Activated CD4-positive, alpha-beta memory T cell treated with anti-CD3 and anti-CD28 coated beads, Interleukin-2, amount 10 ng/mL, durations not matched to agents 7 days and 5 days (primary cell): ENCODE data around the gene PNMA6E. TPM values are rescaled to one million over a fixed set of nuclear protein-coding genes. Genes with fewer than 3 reads are reported as not detected.
"Not testable (repeated sequence)": the region's sequence is repeated elsewhere in the genome, so short reads cannot be mapped to it uniquely, and the experiment has no call there.

Experiments used
- CTCF ChIA-PET: fragments of 350-600 bp; sonication (Branson Sonifier 250); formaldehyde crosslinking; loops from one replicate; lab custom pipeline; 2021; ENCODE audit warnings: antibody characterized with exemption, inconsistent platforms; lab: Charles Lee
- POLR2A ChIA-PET: fragments of 350-600 bp; sonication (Branson Sonifier 250); formaldehyde crosslinking; loops from one replicate; lab custom pipeline; 2021; ENCODE audit warnings: antibody characterized with exemption; lab: Charles Lee
- DNase-seq: peaks from one replicate; pipeline ENCODE4 v3.0.0-alpha.2; 2020
- H3K27ac Mint-ChIP-seq: one replicate; pipeline ENCODE4 v1.8.0; 2021; ENCODE audit warnings: mild to moderate bottlenecking, mixed read lengths
- H3K27me3 Mint-ChIP-seq: one replicate; pipeline ENCODE4 v1.8.0; 2021; ENCODE audit warnings: mixed read lengths
- H3K36me3 Mint-ChIP-seq: one replicate; pipeline ENCODE4 v1.8.0; 2021; ENCODE audit warnings: low read depth, mixed read lengths
- H3K4me1 Mint-ChIP-seq: one replicate; pipeline ENCODE4 v1.8.0; 2021; ENCODE audit warnings: mixed read lengths
- H3K4me3 Mint-ChIP-seq: one replicate; pipeline ENCODE4 v1.8.0; 2021; ENCODE audit warnings: mild to moderate bottlenecking, mixed read lengths
- H3K9me3 Mint-ChIP-seq: one replicate; pipeline ENCODE4 v1.8.0; 2021; ENCODE audit warnings: mixed read lengths
- total RNA-seq, 2 experiments: library from RNA; stranded (reverse); gene quantifications; one replicate each; pipeline ENCODE4 v1.2.3, GENCODE V29; 2021

PNMA6E gene
- total RNA-seq, 2 experiments from 2014 or later, result not detected

DNA sequence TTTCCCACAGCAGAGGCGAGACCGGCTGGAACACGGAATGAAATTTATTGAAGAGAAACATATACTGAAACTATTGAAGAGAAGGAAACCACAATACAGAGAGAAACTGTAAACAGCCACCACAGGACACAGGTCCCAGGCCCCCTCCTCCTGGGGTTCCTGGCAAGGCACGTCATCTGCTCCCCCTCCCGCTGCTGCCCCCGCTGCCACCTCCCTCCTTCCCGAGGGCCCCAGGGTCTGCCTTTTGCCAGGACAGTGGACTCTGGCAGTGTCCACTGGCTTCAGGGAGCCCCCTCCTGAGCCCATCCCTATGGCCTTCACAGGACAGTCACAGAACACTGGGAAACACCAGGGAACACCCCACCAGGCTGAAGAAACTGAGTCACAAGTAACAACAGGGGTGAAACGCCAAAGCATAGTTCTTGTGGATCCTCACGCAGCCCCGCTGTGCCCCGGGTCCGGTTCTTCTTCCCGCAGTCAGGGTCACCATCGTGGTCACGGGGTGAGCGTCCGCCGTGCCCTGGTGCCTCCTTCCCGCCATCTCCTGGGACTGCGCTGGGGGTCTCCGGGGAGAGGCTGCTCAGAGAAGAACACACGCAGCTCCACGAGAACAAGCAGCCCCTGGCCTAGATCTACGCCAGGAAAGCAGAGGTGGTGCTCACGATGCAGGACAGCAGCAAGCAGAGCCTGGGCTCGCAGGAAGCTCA, 5.4 kb downstream of the PNMA6E start:
- Mint-ChIP-seq H3K27ac (no peak overlapping the region), H3K27me3 (peaks cover 1% of the 10 kb centered on the region), H3K36me3 (no peaks in the 10 kb centered on the region), H3K9me3 (no peaks in the 10 kb centered on the region), H3K4me1 (peaks cover 23% of the 10 kb centered on the region), H3K4me3 (no peak overlapping the region)
- CTCF ChIA-PET, result no interaction called here
- POLR2A ChIA-PET, result no interaction called here
- no peak for DNase-seq

DNA sequence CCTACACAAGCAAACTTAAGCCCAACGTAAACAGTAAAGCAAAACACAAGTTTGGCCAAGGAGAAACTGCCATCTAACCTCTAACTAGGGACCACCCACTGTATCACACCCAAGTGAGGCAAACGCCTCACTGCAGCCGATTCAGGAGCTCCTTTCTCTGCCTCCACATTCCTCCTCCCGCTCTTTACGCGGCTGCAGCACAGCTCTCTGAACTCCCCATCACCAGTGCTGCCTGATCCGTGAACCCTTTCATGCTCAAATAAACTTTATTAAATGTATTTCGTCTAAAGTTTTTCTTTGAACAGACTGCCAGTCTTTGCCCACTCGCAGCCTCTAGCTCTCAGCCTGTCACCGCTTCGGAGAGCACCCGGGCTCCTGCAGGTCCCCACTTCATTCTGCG, 6.5 kb downstream of the PNMA6E start:
- POLR2A ChIA-PET, result no interaction called here

DNA sequence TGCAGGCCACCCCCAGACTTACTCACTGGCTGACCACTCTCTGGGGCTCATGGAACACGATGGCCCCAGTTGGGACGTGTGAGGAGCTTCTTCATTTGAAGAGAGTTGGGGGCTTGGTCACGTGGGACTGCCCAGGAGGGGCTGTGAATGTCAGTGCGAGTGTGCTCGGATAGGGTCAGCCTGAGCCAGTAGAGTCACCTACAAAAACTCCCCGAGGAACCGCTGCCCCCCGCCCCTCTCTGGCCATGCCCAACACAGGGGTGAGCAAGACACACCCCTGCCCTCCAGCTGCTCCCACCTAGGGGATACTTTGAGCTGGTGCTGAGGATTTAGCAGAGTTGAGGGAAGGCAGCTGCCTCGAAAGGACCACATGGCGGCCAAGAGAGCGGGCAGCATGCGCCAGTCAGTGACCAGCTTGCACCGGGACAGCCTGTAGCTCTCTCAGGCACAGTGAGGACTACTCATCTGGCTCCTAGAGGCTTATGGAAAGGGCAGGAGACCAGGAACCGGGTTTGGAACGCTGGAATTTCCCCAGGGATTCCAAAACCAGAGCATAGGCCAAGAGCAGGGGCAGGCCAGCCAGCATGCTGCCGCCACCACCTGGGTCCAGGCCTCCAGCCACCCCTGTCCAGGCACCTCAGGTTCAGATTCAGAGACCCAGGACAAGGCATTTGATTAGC, 8.4 kb downstream of the PNMA6E start:
- Mint-ChIP-seq H3K27me3 (no peaks in the 10 kb centered on the region), H3K36me3 (no peaks in the 10 kb centered on the region), H3K9me3 (no peaks in the 10 kb centered on the region), H3K27ac (no peak overlapping the region), H3K4me1 (peaks cover 18% of the 10 kb centered on the region), H3K4me3 (no peak overlapping the region)
- no peak for DNase-seq
- CTCF ChIA-PET, result no interaction called here
- POLR2A ChIA-PET, result no interaction called here

More for the DNA sequence above, 6.5 kb downstream of the PNMA6E start:
- no peak for DNase-seq
- no peaks in the 10 kb centered on the region for H3K9me3 Mint-ChIP-seq
- CTCF ChIA-PET, result no interaction called here
- H3K27me3 Mint-ChIP-seq, result peaks cover 1% of the 10 kb centered on the region
- peaks cover 20% of the 10 kb centered on the region for H3K4me1 Mint-ChIP-seq
- no peak overlapping the region for H3K27ac Mint-ChIP-seq
- no peaks in the 10 kb centered on the region for H3K36me3 Mint-ChIP-seq
- H3K4me3 Mint-ChIP-seq, result no peak overlapping the region

DNA sequence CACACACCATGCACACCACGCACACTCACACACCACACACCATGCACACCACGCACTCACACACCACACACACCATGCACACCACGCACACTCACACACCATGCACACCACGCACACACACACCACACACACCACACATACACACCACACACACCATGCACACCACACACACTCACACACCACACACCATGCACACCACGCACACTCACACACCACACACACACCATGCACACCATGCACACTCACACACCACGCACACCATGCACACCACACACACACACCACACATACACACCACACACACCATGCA, 11.7 kb downstream of the PNMA6E start:
- H3K4me3 Mint-ChIP-seq, H3K27me3 Mint-ChIP-seq, POLR2A ChIA-PET, H3K27ac Mint-ChIP-seq, DNase-seq, H3K4me1 Mint-ChIP-seq, CTCF ChIA-PET, H3K9me3 Mint-ChIP-seq, H3K36me3 Mint-ChIP-seq: not testable (repeated sequence)

DNA sequence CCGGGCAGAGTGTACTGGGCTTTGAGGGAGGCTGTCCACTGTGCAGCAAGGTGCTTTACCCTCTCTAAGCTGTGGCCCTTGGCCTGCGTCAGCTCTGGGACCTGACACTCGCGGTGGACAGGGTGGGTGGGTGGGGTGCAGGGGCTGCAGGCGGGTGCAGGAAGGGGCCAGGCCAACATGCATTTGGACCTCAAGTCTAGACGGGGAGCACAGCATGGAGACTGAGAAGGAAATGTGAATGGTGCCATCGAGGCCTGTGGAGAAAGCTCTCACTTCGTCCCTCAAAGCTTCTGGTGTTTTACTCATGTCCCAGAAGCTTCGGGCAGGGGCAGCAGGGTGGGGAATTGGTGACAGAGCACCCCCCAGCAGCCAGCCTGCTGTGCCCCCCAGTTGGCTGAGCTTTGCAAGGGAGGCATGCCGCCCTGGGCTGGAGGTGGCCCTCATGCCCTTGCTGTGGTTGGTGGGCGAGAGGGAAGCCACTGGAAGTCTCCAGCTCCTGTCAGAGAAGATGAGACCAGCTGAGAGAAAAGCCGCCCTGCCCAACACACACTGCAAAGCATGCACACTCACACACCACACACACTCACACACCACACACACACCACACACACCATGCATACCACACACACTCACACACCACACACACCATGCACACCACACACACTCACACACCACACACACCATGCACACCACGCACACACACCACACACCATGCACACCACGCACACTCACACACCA, 12.3 kb downstream of the PNMA6E start:
- no peak overlapping the region for H3K4me3 Mint-ChIP-seq

DNA sequence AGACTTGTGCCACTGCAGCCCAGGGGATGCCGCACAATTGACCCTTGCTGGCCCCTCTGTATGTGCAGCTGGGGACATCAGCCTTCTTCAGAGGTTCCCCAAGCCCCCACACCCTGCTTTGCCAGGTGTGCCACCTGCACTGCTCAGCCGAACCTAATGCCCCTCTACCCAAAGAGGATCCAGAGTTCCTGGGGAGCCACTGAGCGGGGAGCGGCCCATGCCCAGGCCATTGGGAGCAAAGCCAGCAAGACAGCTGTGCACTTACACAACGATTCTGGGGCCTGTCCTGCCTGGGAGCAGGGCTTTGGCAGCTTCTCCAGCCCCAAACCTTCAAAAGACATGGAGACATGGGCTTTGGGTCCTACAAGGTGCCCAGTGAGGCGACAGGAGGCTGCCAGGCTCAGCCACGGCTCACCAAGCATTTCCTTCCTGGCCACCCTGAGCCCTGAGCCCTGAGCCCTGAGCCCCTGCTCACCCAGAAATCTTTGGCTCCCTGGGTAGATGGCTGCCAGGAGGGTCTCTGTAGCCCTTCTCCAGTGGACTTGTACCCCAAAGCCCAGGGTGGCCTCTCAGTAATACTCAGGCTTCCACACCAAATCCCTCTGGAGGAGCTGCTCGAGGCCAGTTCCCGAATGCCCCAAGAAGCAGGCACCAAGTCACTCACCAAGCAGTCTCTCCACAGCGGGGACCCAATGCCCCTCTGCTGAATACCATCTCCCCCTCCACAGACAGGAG, 13.0 kb downstream of the PNMA6E start:
- no peaks in the 10 kb centered on the region for H3K36me3 Mint-ChIP-seq
- H3K4me1 Mint-ChIP-seq, result no peaks in the 10 kb centered on the region
- no peaks in the 10 kb centered on the region for H3K9me3 Mint-ChIP-seq
- H3K4me3 Mint-ChIP-seq, result no peak overlapping the region
- DNase-seq, result no peak
- no peak overlapping the region for H3K27ac Mint-ChIP-seq
- no peaks in the 10 kb centered on the region for H3K27me3 Mint-ChIP-seq
- CTCF ChIA-PET, result no interaction called here
- POLR2A ChIA-PET, result no interaction called here

More for the DNA sequence above, 12.3 kb downstream of the PNMA6E start:
- no peak for DNase-seq
- POLR2A ChIA-PET, result no interaction called here
- Mint-ChIP-seq H3K9me3 (no peaks in the 10 kb centered on the region), H3K27me3 (no peaks in the 10 kb centered on the region), H3K4me1 (no peaks in the 10 kb centered on the region), H3K27ac (no peak overlapping the region), H3K36me3 (no peaks in the 10 kb centered on the region)
- CTCF ChIA-PET, result no interaction called here

DNA sequence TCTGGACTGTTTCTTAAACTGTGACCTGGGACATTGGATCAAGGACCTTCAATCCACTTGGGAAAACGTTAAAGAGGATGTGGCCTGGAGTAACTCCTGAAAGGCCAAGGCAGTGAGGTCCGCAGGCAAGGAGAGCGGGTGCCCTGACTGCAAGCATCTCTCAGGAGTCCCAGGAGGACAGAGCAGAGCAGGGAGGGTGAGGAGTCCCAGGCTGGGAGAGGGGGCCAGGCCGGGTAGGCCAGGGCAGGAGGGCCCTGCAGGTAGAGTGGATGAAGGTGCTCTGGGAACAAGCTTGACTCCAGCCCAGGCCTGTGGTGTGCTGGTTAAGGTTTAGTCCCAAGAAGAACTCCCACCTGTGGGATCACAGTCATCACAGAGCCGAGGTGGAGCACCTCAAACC, 13.8 kb downstream of the PNMA6E start:
- Mint-ChIP-seq H3K4me3 (no peak overlapping the region), H3K36me3 (no peaks in the 10 kb centered on the region), H3K4me1 (no peaks in the 10 kb centered on the region), H3K27me3 (no peaks in the 10 kb centered on the region), H3K27ac (no peak overlapping the region), H3K9me3 (no peaks in the 10 kb centered on the region)
- DNase-seq, result no peak
- CTCF ChIA-PET, result no interaction called here
- POLR2A ChIA-PET, result interaction anchor here (0.9 kb wide), 1 partner anchor 444 kb away, joined by 3 read pairs; no protein-coding TSS in a partner anchor

DNA sequence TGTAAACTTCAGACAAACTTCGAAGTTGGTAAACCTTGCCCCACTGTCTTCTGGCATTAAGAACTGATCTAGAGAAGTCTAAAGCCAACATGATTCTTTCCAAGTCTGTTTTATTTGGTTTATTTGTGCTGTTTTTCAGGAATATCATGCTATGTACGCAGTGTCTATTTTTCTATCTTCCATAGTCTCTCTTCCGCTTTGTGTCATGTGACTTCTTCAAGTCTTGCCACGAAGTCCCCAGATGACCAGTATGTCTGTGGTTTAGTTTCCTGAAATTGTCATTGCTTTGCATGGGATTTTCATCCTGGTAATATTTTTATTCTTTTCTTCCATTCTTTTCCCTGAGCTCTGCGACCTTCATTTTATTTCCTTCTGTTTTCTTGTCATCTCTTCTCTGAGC, 15.1 kb downstream of the PNMA6E start:
- no peak overlapping the region for H3K4me3 Mint-ChIP-seq
- ChIA-PET POLR2A (no interaction called here), CTCF (interaction anchor here (0.7 kb wide), 1 partner anchor 40 kb away, joined by 3 read pairs; no protein-coding TSS in a partner anchor)
- H3K4me1 Mint-ChIP-seq, result peaks cover 2% of the 10 kb centered on the region
- no peak for DNase-seq
- H3K9me3 Mint-ChIP-seq, result no peaks in the 10 kb centered on the region
- no peak overlapping the region for H3K27ac Mint-ChIP-seq
- H3K36me3 Mint-ChIP-seq, result no peaks in the 10 kb centered on the region
- no peaks in the 10 kb centered on the region for H3K27me3 Mint-ChIP-seq

DNA sequence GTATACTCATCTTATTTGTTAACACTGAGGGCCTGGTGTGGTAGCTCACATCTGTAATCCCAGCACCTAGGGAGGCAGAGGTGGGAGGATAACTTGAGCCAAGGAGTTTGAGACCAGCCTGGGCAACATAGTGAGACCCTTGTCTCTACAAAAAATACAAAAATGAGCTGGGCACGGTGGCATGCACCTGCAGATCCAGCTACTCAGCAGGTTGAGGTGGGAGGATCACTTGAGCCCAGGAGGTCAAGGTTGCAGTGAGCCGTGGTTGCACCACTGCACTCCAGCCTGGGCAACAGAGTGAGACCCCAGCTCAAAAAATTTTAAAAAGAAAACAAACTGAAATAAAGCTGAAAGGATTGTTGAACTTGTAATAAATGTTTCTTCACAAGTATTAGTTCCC, 16.2 kb downstream of the PNMA6E start:
- DNase-seq, H3K9me3 Mint-ChIP-seq, H3K27ac Mint-ChIP-seq, CTCF ChIA-PET, H3K36me3 Mint-ChIP-seq, H3K4me3 Mint-ChIP-seq, H3K27me3 Mint-ChIP-seq, H3K4me1 Mint-ChIP-seq, POLR2A ChIA-PET: not testable (repeated sequence)

DNA sequence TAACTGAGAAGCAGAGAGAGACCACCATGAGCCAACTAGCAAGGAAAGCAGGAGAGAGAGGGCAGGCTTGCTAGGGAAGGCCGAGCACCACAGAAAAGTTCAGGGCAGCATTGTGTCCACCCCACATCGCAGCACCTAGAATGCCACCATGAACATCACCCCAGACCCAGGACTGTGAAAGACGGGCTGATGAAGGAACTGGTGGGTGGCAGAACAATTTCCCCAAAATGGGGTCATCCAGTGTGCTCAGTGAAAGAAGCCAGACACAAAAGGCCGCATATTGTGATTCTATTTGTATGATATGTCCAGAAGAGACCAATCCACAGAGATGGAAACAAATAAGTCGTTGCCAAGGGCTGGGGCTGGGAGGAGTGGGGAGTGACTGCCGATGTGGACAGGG, 16.8 kb downstream of the PNMA6E start:
- Mint-ChIP-seq H3K4me1 (peaks cover 2% of the 10 kb centered on the region), H3K4me3 (no peak overlapping the region), H3K27me3 (no peaks in the 10 kb centered on the region), H3K36me3 (no peaks in the 10 kb centered on the region), H3K9me3 (no peaks in the 10 kb centered on the region), H3K27ac (no peak overlapping the region)
- CTCF ChIA-PET, result no interaction called here
- POLR2A ChIA-PET, result no interaction called here
- DNase-seq, result no peak

DNA sequence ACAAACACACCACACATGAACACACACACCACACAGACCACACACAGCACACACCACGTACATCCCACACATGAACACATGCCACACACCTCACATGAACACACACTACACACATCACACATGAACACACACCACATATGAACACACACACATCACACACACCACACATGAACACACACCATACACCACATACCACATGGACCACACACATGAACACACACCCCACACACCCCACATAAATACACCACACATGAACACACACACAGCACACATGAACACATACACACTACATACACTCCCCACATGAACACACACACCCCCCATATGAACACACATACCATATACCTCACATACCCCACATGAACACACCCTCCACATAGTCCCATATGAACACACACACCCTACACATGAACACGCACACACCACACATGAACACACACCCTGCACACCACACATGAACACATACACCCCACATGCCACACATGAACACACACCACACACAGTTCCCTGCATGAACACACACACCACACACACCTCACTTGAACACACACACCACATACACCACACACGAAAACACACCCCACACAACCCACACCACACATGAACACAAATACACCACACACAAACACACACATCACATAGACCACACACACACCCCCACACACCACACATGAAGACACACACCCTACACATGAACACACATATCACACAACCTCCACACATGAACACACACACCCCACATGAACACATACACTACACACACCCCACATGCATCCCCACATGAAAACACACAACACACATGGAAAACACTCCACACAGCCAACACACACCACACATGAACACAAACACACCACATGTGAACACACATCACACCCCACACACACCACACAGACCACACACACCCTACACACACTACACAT, 18.3 kb downstream of the PNMA6E start:
- DNase-seq, result no peak
- no peaks in the 10 kb centered on the region for H3K36me3 Mint-ChIP-seq
- H3K4me1 Mint-ChIP-seq, result peaks cover 2% of the 10 kb centered on the region
- ChIA-PET POLR2A (no interaction called here), CTCF (interaction anchor here (0.6 to 1.0 kb wide), 2 partner anchors 40 to 1024 kb away, joined by 3 read pairs; no protein-coding TSS in a partner anchor)
- H3K27ac Mint-ChIP-seq, result no peak overlapping the region
- H3K27me3 Mint-ChIP-seq, result no peaks in the 10 kb centered on the region
- H3K4me3 Mint-ChIP-seq, result no peak overlapping the region
- no peaks in the 10 kb centered on the region for H3K9me3 Mint-ChIP-seq
